Subcutaneous abdominal adipose tissue (tissue), 5 donors: ENCODE data around the gene MAT2B.

ENCODE experiments used
- H3K27ac ChIP-seq: one replicate; pipeline ENCODE4 v1.7.0; 2013; ENCODE audit warnings: low read depth, mild to moderate bottlenecking, inconsistent platforms, low read length, moderate library complexity
- H3K27me3 ChIP-seq, 5 donors: one replicate each; pipeline ENCODE4 v1.7.0; 2013; ENCODE audit warnings: low read length in 5 of 5, inconsistent platforms in 1 of 5; ENCODE audit not compliant: control insufficient read depth in 5 of 5, insufficient read depth in 4 of 5
- H3K36me3 ChIP-seq, 5 donors: one replicate each; pipeline ENCODE4 v1.7.0; 2013; ENCODE audit warnings: low read length in 5 of 5; ENCODE audit not compliant: control insufficient read depth in 5 of 5, insufficient read depth in 5 of 5
- H3K4me1 ChIP-seq, 5 donors: one replicate each; pipeline ENCODE4 v1.7.0; 2013; ENCODE audit warnings: low read length in 5 of 5, mild to moderate bottlenecking in 3 of 5, moderate library complexity in 1 of 5; ENCODE audit not compliant: control insufficient read depth in 5 of 5, insufficient read depth in 5 of 5
- H3K4me3 ChIP-seq, 5 donors: one replicate each; pipeline ENCODE4 v1.7.0; 2013; ENCODE audit warnings: low read length in 5 of 5, low read depth in 1 of 5
- H3K9ac ChIP-seq, 5 donors: one replicate each; pipeline ENCODE4 v1.7.0; 2013; ENCODE audit warnings: low read length in 5 of 5, mild to moderate bottlenecking in 4 of 5, moderate library complexity in 3 of 5
- H3K9me3 ChIP-seq, 5 donors: one replicate each; pipeline ENCODE4 v1.7.0; 2013; ENCODE audit warnings: low read length in 5 of 5; ENCODE audit not compliant: control insufficient read depth in 5 of 5
- donor health status: healthy.
- donor health status: healthy.
- donor health status: healthy.
- donor health status: healthy.
- donor health status: healthy.

Gene MAT2B

GRCh38 chr5:163473635-163474243, 31.7 kb upstream of the MAT2B start:
- Histone ChIP-seq H3K27me3 (no peaks in the 10 kb centered on the region), H3K27ac (no peak overlapping the region), H3K4me3 (no peak overlapping the region), H3K36me3 (no peaks in the 10 kb centered on the region), H3K9ac (no peak overlapping the region), H3K4me1 (no peaks in the 10 kb centered on the region), H3K9me3 (no peaks in the 10 kb centered on the region)

- Histone ChIP-seq H3K9me3 (no peaks in the 10 kb centered on the region), H3K4me3 (no peak overlapping the region), H3K27me3 (no peaks in the 10 kb centered on the region), H3K36me3 (no peaks in the 10 kb centered on the region), H3K4me1 (no peaks in the 10 kb centered on the region), H3K27ac (no peak overlapping the region), H3K9ac (no peak overlapping the region)
Measured at GRCh38 chr5:163475411-163475810, 30.0 kb upstream of the MAT2B start.

- no peak overlapping the region for H3K4me3 ChIP-seq
- H3K36me3 ChIP-seq, result no peaks in the 10 kb centered on the region
- H3K9ac ChIP-seq, result no peak overlapping the region
Measured at GRCh38 chr5:163478126-163478981, 27.1 kb upstream of the MAT2B start.

GRCh38 chr5:163478982-163479271, 26.5 kb upstream of the MAT2B start:
- H3K27ac ChIP-seq, result no peak overlapping the region
- no peak overlapping the region for H3K4me3 ChIP-seq
- no peak overlapping the region for H3K9ac ChIP-seq
- no peaks in the 10 kb centered on the region for H3K4me1 ChIP-seq
- no peaks in the 10 kb centered on the region for H3K27me3 ChIP-seq
- H3K36me3 ChIP-seq, result no peaks in the 10 kb centered on the region
- H3K9me3 ChIP-seq, result no peaks in the 10 kb centered on the region

More at GRCh38 chr5:163478126-163478981, 27.1 kb upstream of the MAT2B start:
- Histone ChIP-seq H3K9me3 (no peaks in the 10 kb centered on the region), H3K27me3 (no peaks in the 10 kb centered on the region), H3K4me1 (no peaks in the 10 kb centered on the region), H3K27ac (no peak overlapping the region)

GRCh38 chr5:163489055-163489744, 16.2 kb upstream of the MAT2B start:
- Histone ChIP-seq H3K9me3 (no peaks in the 10 kb centered on the region), H3K4me3 (no peak overlapping the region), H3K27me3 (no peaks in the 10 kb centered on the region), H3K4me1 (no peaks in the 10 kb centered on the region), H3K27ac (no peak overlapping the region), H3K9ac (no peak overlapping the region), H3K36me3 (no peaks in the 10 kb centered on the region)

GRCh38 chr5:163489745-163490075, 15.7 kb upstream of the MAT2B start:
- Histone ChIP-seq H3K9me3 (no peaks in the 10 kb centered on the region), H3K9ac (no peak overlapping the region), H3K27ac (no peak overlapping the region), H3K4me3 (no peak overlapping the region), H3K4me1 (no peaks in the 10 kb centered on the region), H3K36me3 (no peaks in the 10 kb centered on the region), H3K27me3 (no peaks in the 10 kb centered on the region)

- Histone ChIP-seq H3K9ac (no peak overlapping the region), H3K36me3 (no peaks in the 10 kb centered on the region), H3K9me3 (no peaks in the 10 kb centered on the region), H3K27ac (no peak overlapping the region), H3K27me3 (no peaks in the 10 kb centered on the region), H3K4me1 (no peaks in the 10 kb centered on the region), H3K4me3 (no peak overlapping the region)
Measured at GRCh38 chr5:163496286-163496685, 9.1 kb upstream of the MAT2B start.

- Histone ChIP-seq H3K27me3 (no peaks in the 10 kb centered on the region), H3K9ac (no peak overlapping the region), H3K36me3 (no peaks in the 10 kb centered on the region), H3K9me3 (no peaks in the 10 kb centered on the region), H3K4me1 (peaks cover 0 to under 1% (median under 1%) of the 10 kb centered on the region in 5 donors), H3K27ac (no peak overlapping the region), H3K4me3 (no peak overlapping the region)
Measured at GRCh38 chr5:163497315-163497714, 8.1 kb upstream of the MAT2B start.

- Histone ChIP-seq H3K27me3 (no peaks in the 10 kb centered on the region), H3K4me1 (peaks cover 0 to 16% (median 16%) of the 10 kb centered on the region in 5 donors), H3K27ac (no peak overlapping the region), H3K36me3 (no peaks in the 10 kb centered on the region), H3K9ac (no peak overlapping the region), H3K9me3 (no peaks in the 10 kb centered on the region), H3K4me3 (no peak overlapping the region)
Measured at GRCh38 chr5:163498886-163499285, 6.5 kb upstream of the MAT2B start.

- peaks cover 0 to 45% (median 40%) of the 10 kb centered on the region in 5 donors for H3K4me1 ChIP-seq
- H3K27ac ChIP-seq, result peak overlapping the region; percentile 92
- H3K27me3 ChIP-seq, result no peaks in the 10 kb centered on the region
- H3K9ac ChIP-seq, result peak overlapping the region in 2 of 5 donors; percentile 85 to 93
- H3K36me3 ChIP-seq, result no peaks in the 10 kb centered on the region
- no peaks in the 10 kb centered on the region for H3K9me3 ChIP-seq
- peak overlapping the region; percentile 65 to 90 (median 82) for H3K4me3 ChIP-seq
Measured at GRCh38 chr5:163502521-163502920, 2.9 kb upstream of the MAT2B start.
